WTC11 (cell line): Measurements from ENCODE around the gene NCCRP1. TPM values are rescaled to one million over a fixed set of nuclear protein-coding genes. Genes with fewer than 3 reads are reported as not detected.

Experiments
- ATAC-seq: fragments of 200-7000 bp; cut with Tn5 transposase; 2 replicates; pipeline ENCODE4 v1.10.0; 2021; ENCODE audit warnings: mild to moderate bottlenecking, moderate library complexity
- CTCF ChIA-PET: fragments of 300-600 bp; sonication (Branson Sonifier 250); formaldehyde crosslinking; loops from one replicate; lab custom pipeline; 2021; ENCODE audit warnings: antibody characterized with exemption; lab: Charles Lee
- POLR2A ChIA-PET: fragments of 350-600 bp; sonication (Branson Sonifier 250); formaldehyde crosslinking; loops from one replicate; lab custom pipeline; 2021; ENCODE audit warnings: antibody characterized with exemption; lab: Charles Lee
- DNase-seq: peaks from one replicate; pipeline ENCODE4 v3.0.0; 2021; ENCODE audit warnings: low spot score
- H3K27ac Mint-ChIP-seq: 2 replicates; pipeline ENCODE4 v1.8.0; 2021; ENCODE audit warnings: mixed read lengths
- H3K27me3 Mint-ChIP-seq: 2 replicates; pipeline ENCODE4 v1.8.0; 2021; ENCODE audit warnings: low read depth, mild to moderate bottlenecking, moderate library complexity, mixed read lengths
- H3K36me3 Mint-ChIP-seq: 2 replicates; pipeline ENCODE4 v1.8.0; 2021; ENCODE audit warnings: mixed read lengths
- H3K4me1 Mint-ChIP-seq: 2 replicates; pipeline ENCODE4 v1.8.0; 2022; ENCODE audit warnings: mixed read lengths
- H3K4me3 Mint-ChIP-seq: 2 replicates; pipeline ENCODE4 v1.8.0; 2021; ENCODE audit warnings: mild to moderate bottlenecking, moderate library complexity, mixed read lengths
- H3K9me3 Mint-ChIP-seq: 2 replicates; pipeline ENCODE4 v1.8.0; 2021; ENCODE audit warnings: mixed read lengths
- AFF4 ChIP-seq: sonication (generic); formaldehyde crosslinking; IDR thresholded peaks from 2 replicates; pipeline ENCODE4 v1.8.1; 2023; ENCODE audit warnings: mild to moderate bottlenecking, missing genetic modification reagents, borderline replicate concordance
- ATF3 ChIP-seq: sonication (generic); formaldehyde crosslinking; conservative IDR thresholded peaks from 2 replicates; pipeline ENCODE4 v1.8.1; 2022; ENCODE audit warnings: mild to moderate bottlenecking, missing genetic modification reagents
- CREM ChIP-seq: sonication (generic); formaldehyde crosslinking; IDR thresholded peaks from 2 replicates; pipeline ENCODE4 v1.8.1; 2022; ENCODE audit warnings: mild to moderate bottlenecking, missing genetic modification reagents, moderate library complexity
- E2F5 ChIP-seq: sonication (generic); formaldehyde crosslinking; IDR thresholded peaks from 2 replicates; pipeline ENCODE4 v1.8.1; 2022; ENCODE audit warnings: mild to moderate bottlenecking, moderate library complexity, missing genetic modification reagents
- EMX1 ChIP-seq: fragments of 250-450 bp; sonication (Bioruptor Pico); IDR thresholded peaks from 2 replicates; pipeline ENCODE4 v1.8.0; 2021; ENCODE audit warnings: mild to moderate bottlenecking
- JUN ChIP-seq: sonication (generic); formaldehyde crosslinking; IDR thresholded peaks from 2 replicates; pipeline ENCODE4 v1.8.0; 2023; ENCODE audit warnings: mild to moderate bottlenecking, missing genetic modification reagents
- NFATC4 ChIP-seq: fragments of 250-450 bp; sonication (Bioruptor Pico); IDR thresholded peaks from 2 replicates; pipeline ENCODE4 v1.9.0; 2021; ENCODE audit warnings: mild to moderate bottlenecking
- NFE2L1 ChIP-seq: sonication (generic); formaldehyde crosslinking; IDR thresholded peaks from 2 replicates; pipeline ENCODE4 v1.8.1; 2023; ENCODE audit warnings: missing genetic modification reagents
- NFYB ChIP-seq: sonication (generic); formaldehyde crosslinking; conservative IDR thresholded peaks from 2 replicates; pipeline ENCODE4 v1.8.0; 2022; ENCODE audit warnings: low read depth, missing genetic modification reagents
- OVOL2 ChIP-seq: fragments of 250-450 bp; sonication (Bioruptor Pico); IDR thresholded peaks from 2 replicates; pipeline ENCODE4 v1.9.0; 2021; ENCODE audit warnings: mild to moderate bottlenecking, borderline replicate concordance
- PRRX2 ChIP-seq: fragments of 250-450 bp; sonication (Bioruptor Pico); IDR thresholded peaks from 2 replicates; pipeline ENCODE4 v1.8.0; 2021; ENCODE audit warnings: mild to moderate bottlenecking
- RELA ChIP-seq: sonication (generic); formaldehyde crosslinking; IDR thresholded peaks from 2 replicates; pipeline ENCODE4 v1.8.1; 2022; ENCODE audit warnings: missing genetic modification reagents, mild to moderate bottlenecking, borderline replicate concordance
- RORB ChIP-seq: fragments of 250-450 bp; sonication (Bioruptor Pico); IDR thresholded peaks from 2 replicates; pipeline ENCODE4 v1.9.0; 2021; ENCODE audit warnings: mild to moderate bottlenecking
- TEAD4 ChIP-seq: sonication (generic); formaldehyde crosslinking; IDR thresholded peaks from 2 replicates; pipeline ENCODE4 v1.8.0; 2022; ENCODE audit warnings: mild to moderate bottlenecking, missing genetic modification reagents
- TP53 ChIP-seq: sonication (generic); formaldehyde crosslinking; IDR thresholded peaks from 2 replicates; pipeline ENCODE4 v1.8.1; 2023; ENCODE audit warnings: mild to moderate bottlenecking, missing genetic modification reagents
- ZBTB21 ChIP-seq: sonication (generic); formaldehyde crosslinking; IDR thresholded peaks from 2 replicates; pipeline ENCODE4 v1.8.1; 2023; ENCODE audit warnings: mild to moderate bottlenecking, missing genetic modification reagents, borderline replicate concordance
- ZMAT4 ChIP-seq: fragments of 250-450 bp; sonication (Bioruptor Pico); IDR thresholded peaks from 2 replicates; pipeline ENCODE4 v1.9.0; 2021; ENCODE audit warnings: mild to moderate bottlenecking
- ZNF219 ChIP-seq: sonication (generic); formaldehyde crosslinking; IDR thresholded peaks from 2 replicates; pipeline ENCODE4 v1.8.0; 2023; ENCODE audit warnings: missing genetic modification reagents, mild to moderate bottlenecking, borderline replicate concordance
- ZNF396 ChIP-seq: fragments of 250-450 bp; sonication (Bioruptor Pico); IDR thresholded peaks from 2 replicates; pipeline ENCODE4 v1.8.0; 2021; ENCODE audit warnings: mild to moderate bottlenecking, moderate library complexity, borderline replicate concordance
- total RNA-seq: library from RNA; stranded (reverse); gene quantifications from 3 replicates; pipeline ENCODE4 v1.2.3, GENCODE V29; 2021
- TF ChIP-seq, protein P1 (sequence below): sonication (generic); formaldehyde crosslinking; IDR thresholded peaks from 2 replicates; pipeline ENCODE4 v1.8.1; 2023; ENCODE audit warnings: mild to moderate bottlenecking, missing genetic modification reagents, moderate library complexity
- TF ChIP-seq, protein P2 (sequence below): sonication (generic); formaldehyde crosslinking; IDR thresholded peaks from 2 replicates; pipeline ENCODE4 v1.8.1; 2023; ENCODE audit warnings: mild to moderate bottlenecking, missing genetic modification reagents
- TF ChIP-seq, protein P3 (sequence below): fragments of 200-600 bp; IDR thresholded peaks from 2 replicates; pipeline ENCODE4 v1.8.0; 2022; ENCODE audit warnings: antibody characterized with exemption
- TF ChIP-seq, protein P4 (sequence below): sonication (generic); formaldehyde crosslinking; IDR thresholded peaks from 2 replicates; pipeline ENCODE4 v1.8.1; 2023; ENCODE audit warnings: mild to moderate bottlenecking, moderate library complexity, missing genetic modification reagents

The NCCRP1 gene
- total RNA-seq, 1 experiment from 2014 or later, result 2.0 TPM

DNA sequence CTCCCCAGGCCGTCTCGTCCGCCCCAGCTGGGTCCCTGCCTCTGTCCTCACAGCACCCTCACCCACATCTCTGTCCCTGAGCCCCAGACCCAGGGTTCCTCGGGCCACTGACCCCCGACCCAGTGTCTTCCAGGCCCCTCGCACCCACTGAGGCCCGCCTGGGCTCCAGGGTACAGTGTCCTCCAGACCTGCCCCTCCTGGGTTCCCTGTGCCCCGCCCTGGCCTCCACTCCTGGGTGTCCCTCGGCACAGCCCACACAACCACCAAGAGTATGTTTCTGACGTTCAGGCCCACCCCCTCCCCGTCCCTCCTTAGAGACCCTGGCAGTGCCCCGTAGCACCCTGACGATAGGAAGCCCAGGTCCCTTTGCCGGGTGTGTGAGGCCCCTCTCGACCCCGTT, 22.6 kb upstream of the NCCRP1 start (continued):
- no peak for TF ChIP-seq NFATC4 (CRISPR knock-in tag)
- no peak for TF ChIP-seq TP53
- TF ChIP-seq, protein P1, sequence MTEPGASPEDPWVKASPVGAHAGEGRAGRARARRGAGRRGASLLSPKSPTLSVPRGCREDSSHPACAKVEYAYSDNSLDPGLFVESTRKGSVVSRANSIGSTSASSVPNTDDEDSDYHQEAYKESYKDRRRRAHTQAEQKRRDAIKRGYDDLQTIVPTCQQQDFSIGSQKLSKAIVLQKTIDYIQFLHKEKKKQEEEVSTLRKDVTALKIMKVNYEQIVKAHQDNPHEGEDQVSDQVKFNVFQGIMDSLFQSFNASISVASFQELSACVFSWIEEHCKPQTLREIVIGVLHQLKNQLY, result no peak

- Mint-ChIP-seq H3K27me3 (no peaks in the 10 kb centered on the region), H3K27ac (no peak overlapping the region), H3K4me3 (no peak overlapping the region), H3K9me3 (no peaks in the 10 kb centered on the region), H3K36me3 (no peaks in the 10 kb centered on the region), H3K4me1 (no peaks in the 10 kb centered on the region)
- POLR2A ChIA-PET, result no interaction called here
- DNase-seq (no peak), ATAC-seq (no peak)
- TF ChIP-seq PRRX2 (no peak), ZNF396 (CRISPR knock-in tag) (no peak), NFATC4 (CRISPR knock-in tag) (no peak), ZMAT4 (CRISPR knock-in tag) (no peak), TEAD4 (CRISPR knock-in tag) (no peak), E2F5 (no peak), NFYB (CRISPR knock-in tag) (no peak), ZBTB21 (CRISPR knock-in tag) (no peak), JUN (CRISPR knock-in tag) (no peak), EMX1 (no peak), CREM (CRISPR knock-in tag) (no peak), ATF3 (CRISPR knock-in tag) (no peak), ZNF219 (CRISPR knock-in tag) (no peak), OVOL2 (CRISPR knock-in tag) (no peak)
- TF ChIP-seq, protein P2, sequence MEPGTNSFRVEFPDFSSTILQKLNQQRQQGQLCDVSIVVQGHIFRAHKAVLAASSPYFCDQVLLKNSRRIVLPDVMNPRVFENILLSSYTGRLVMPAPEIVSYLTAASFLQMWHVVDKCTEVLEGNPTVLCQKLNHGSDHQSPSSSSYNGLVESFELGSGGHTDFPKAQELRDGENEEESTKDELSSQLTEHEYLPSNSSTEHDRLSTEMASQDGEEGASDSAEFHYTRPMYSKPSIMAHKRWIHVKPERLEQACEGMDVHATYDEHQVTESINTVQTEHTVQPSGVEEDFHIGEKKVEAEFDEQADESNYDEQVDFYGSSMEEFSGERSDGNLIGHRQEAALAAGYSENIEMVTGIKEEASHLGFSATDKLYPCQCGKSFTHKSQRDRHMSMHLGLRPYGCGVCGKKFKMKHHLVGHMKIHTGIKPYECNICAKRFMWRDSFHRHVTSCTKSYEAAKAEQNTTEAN, result no peak
- TF ChIP-seq, protein P3, sequence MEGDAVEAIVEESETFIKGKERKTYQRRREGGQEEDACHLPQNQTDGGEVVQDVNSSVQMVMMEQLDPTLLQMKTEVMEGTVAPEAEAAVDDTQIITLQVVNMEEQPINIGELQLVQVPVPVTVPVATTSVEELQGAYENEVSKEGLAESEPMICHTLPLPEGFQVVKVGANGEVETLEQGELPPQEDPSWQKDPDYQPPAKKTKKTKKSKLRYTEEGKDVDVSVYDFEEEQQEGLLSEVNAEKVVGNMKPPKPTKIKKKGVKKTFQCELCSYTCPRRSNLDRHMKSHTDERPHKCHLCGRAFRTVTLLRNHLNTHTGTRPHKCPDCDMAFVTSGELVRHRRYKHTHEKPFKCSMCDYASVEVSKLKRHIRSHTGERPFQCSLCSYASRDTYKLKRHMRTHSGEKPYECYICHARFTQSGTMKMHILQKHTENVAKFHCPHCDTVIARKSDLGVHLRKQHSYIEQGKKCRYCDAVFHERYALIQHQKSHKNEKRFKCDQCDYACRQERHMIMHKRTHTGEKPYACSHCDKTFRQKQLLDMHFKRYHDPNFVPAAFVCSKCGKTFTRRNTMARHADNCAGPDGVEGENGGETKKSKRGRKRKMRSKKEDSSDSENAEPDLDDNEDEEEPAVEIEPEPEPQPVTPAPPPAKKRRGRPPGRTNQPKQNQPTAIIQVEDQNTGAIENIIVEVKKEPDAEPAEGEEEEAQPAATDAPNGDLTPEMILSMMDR, result no peak
- CTCF ChIA-PET, result interaction anchor here (0.8 to 1.0 kb wide), 2 partner anchors 10 to 53 kb away, joined by 3 read pairs; no protein-coding TSS in a partner anchor
Measured at GRCh38 chr19:39174558-39175544, 21.9 kb upstream of the NCCRP1 start.

DNA sequence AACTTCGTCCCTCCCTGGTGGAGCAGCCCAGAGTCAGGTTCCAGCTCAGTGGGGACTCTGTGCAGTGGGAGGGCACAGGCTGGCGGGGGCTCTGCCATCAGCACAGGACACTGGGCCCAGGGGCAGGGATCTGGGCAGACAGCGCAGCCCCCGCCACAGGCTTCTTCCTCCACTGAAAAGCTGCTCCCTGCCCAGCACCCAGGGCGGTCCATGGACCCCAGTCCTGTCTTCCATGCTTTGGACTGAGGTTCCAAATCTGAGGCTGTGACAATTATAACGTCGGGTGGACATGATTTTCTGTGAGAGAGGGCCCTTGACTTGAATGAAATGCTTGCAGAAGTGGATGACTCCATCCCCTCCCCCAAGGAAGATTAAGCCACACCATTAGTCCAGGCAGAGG, 21.2 kb upstream of the NCCRP1 start:
- H3K4me3 Mint-ChIP-seq, result no peak overlapping the region
- TF ChIP-seq RORB (no peak), AFF4 (CRISPR knock-in tag) (no peak), RELA (CRISPR knock-in tag) (no peak), NFE2L1 (CRISPR knock-in tag) (no peak), JUN (CRISPR knock-in tag) (no peak)
- TF ChIP-seq, protein P4, sequence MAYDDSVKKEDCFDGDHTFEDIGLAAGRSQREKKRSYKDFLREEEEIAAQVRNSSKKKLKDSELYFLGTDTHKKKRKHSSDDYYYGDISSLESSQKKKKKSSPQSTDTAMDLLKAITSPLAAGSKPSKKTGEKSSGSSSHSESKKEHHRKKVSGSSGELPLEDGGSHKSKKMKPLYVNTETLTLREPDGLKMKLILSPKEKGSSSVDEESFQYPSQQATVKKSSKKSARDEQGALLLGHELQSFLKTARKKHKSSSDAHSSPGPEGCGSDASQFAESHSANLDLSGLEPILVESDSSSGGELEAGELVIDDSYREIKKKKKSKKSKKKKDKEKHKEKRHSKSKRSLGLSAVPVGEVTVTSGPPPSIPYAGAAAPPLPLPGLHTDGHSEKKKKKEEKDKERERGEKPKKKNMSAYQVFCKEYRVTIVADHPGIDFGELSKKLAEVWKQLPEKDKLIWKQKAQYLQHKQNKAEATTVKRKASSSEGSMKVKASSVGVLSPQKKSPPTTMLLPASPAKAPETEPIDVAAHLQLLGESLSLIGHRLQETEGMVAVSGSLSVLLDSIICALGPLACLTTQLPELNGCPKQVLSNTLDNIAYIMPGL (CRISPR knock-in tag), result no peak

More for the DNA sequence above, 21.2 kb upstream of the NCCRP1 start:
- H3K36me3 Mint-ChIP-seq, result no peaks in the 10 kb centered on the region
- H3K9me3 Mint-ChIP-seq, result no peaks in the 10 kb centered on the region
- DNase-seq, result no peak
- H3K27me3 Mint-ChIP-seq, result no peaks in the 10 kb centered on the region
- no peak overlapping the region for H3K27ac Mint-ChIP-seq
- no peaks in the 10 kb centered on the region for H3K4me1 Mint-ChIP-seq
- ChIA-PET POLR2A (no interaction called here), CTCF (interaction anchor here (1.0 kb wide), 1 partner anchor 10 kb away, joined by 3 read pairs; no protein-coding TSS in a partner anchor)
- no peak for ATAC-seq
